ENCODE data around the gene CABP4. TPM values are rescaled to one million over a fixed set of nuclear protein-coding genes. Genes with fewer than 3 reads are reported as not detected.

Gene CABP4
- total RNA-seq, 1 experiment from 2014 or later, result not detected

- no peak for TF ChIP-seq E2F4 (CRISPR knock-in tag; IDR thresholded peaks at IDR 0.05; ENCODE audit: borderline replicate concordance, low read depth)
Observed at GRCh38 chr11:67417425-67417824, 37.7 kb upstream of the CABP4 start (continued).

GRCh38 chr11:67418476-67419281, 36.5 kb upstream of the CABP4 start:
- ATAC-seq, result no peak
- POLR2A ChIA-PET, result interaction anchor here (0.8 to 2.5 kb wide), 3 partner anchors 11 to 453 kb away, joined by 3 to 7 read pairs (median 7); partner anchors contain the start of gene PPP1CA
- no peak overlapping the region for H3K27ac Mint-ChIP-seq
- TF ChIP-seq STAT6 (CRISPR knock-in tag; conservative IDR thresholded peaks at IDR 0.05; ENCODE audit: low read depth) (no peak), NR3C1 (CRISPR knock-in tag; conservative IDR thresholded peaks at IDR 0.05; ENCODE audit: low read depth) (no peak), IRF2 (CRISPR knock-in tag; IDR thresholded peaks at IDR 0.05; ENCODE audit: borderline replicate concordance, low read depth) (no peak), SMAD3 (CRISPR knock-in tag; IDR thresholded peaks at IDR 0.05; ENCODE audit: borderline replicate concordance) (no peak), TP53 (CRISPR knock-in tag; IDR thresholded peaks at IDR 0.05) (no peak), ZNF416 (CRISPR knock-in tag; IDR thresholded peaks at IDR 0.05) (no peak), ZNF425 (CRISPR knock-in tag; conservative IDR thresholded peaks at IDR 0.05) (no peak), NFE2L1 (CRISPR knock-in tag; IDR thresholded peaks at IDR 0.05) (no peak), ZMAT4 (CRISPR knock-in tag; IDR thresholded peaks at IDR 0.05) (no peak), ZNF281 (CRISPR knock-in tag; IDR thresholded peaks at IDR 0.05) (no peak), ATF6 (CRISPR knock-in tag; IDR thresholded peaks at IDR 0.05) (no peak), PRDM15 (CRISPR knock-in tag; IDR thresholded peaks at IDR 0.05) (no peak), ZNF219 (CRISPR knock-in tag; IDR thresholded peaks at IDR 0.05; ENCODE audit: borderline replicate concordance) (no peak), RORB (CRISPR knock-in tag; IDR thresholded peaks at IDR 0.05) (no peak)

More at GRCh38 chr11:67418476-67419281, 36.5 kb upstream of the CABP4 start:
- CTCF ChIA-PET, result interaction anchor here (0.8 to 4.1 kb wide), 4 partner anchors 12 to 67 kb away, joined by 3 to 45 read pairs (median 4); partner anchors contain the start of genes PPP1CA and TBC1D10C
- Mint-ChIP-seq H3K36me3 (no peaks in the 10 kb centered on the region), H3K4me3 (no peak overlapping the region), H3K27me3 (ENCODE audit: low read depth) (peaks cover 6% of the 10 kb centered on the region; the same call in 1 of the 2 replicates), H3K4me1 (peaks cover 19% of the 10 kb centered on the region), H3K9me3 (no peaks in the 10 kb centered on the region)
- no peak for DNase-seq (ENCODE audit: low spot score)
